ENCODE results near the gene CDKN2C.

Gene CDKN2C

DNA sequence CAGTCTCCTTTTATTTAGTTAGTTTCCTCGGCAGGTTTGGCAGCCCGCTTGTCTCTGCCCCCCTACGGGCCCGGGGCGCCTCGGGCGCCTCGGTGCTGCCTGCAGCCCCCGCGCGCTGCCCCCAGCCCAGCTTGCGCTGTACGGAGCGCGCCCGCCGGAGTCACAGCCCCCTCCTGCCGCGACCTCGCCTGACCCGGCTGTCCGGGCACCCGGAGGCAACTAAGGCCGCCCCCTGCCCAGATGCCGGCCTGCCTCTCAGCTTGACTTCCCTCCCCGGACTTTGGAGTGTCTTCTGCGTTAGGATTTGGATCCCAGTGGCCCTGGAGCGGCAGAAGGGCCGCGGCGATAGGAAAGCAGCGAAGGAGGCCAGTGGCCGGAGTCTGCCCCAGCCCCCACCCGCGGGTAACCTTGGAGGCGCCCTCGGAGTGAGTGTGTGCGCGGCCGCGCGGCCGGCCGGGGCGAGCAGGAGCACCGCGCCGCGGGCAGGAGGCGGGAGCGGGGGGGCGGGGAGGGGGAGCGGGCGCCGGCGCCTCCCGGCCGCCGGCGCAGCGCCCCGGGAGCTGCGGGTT, 7.6 kb downstream of the CDKN2C start (continued):
- no peak; the same call in 1 of the 2 replicates for TF ChIP-seq ZNF398 (tag by site-specific recombination; IDR thresholded peaks at IDR 0.05)
- TF ChIP-seq ZNF701 (tag by site-specific recombination; IDR thresholded peaks at IDR 0.05): no peak
- no peak for TF ChIP-seq ZNF514 (tag by site-specific recombination; IDR thresholded peaks at IDR 0.05)
- TF ChIP-seq ZNF610 (tag by site-specific recombination; IDR thresholded peaks at IDR 0.05; ENCODE audit: borderline replicate concordance): no peak
- TF ChIP-seq ZNF555 (tag by site-specific recombination; conservative IDR thresholded peaks at IDR 0.05): no peak
- TF ChIP-seq, protein P1, sequence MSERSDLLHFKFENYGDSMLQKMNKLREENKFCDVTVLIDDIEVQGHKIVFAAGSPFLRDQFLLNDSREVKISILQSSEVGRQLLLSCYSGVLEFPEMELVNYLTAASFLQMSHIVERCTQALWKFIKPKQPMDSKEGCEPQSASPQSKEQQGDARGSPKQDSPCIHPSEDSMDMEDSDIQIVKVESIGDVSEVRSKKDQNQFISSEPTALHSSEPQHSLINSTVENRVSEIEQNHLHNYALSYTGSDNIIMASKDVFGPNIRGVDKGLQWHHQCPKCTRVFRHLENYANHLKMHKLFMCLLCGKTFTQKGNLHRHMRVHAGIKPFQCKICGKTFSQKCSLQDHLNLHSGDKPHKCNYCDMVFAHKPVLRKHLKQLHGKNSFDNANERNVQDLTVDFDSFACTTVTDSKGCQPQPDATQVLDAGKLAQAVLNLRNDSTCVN (tag by site-specific recombination; optimal IDR thresholded peaks at IDR 0.05): peak; percentile 99
- TF ChIP-seq ZSCAN30 (tag by site-specific recombination; IDR thresholded peaks at IDR 0.05): peak; percentile 76
- no peak for TF ChIP-seq TRIM28 (IDR thresholded peaks at IDR 0.05; ENCODE audit: borderline replicate concordance, low read length)
- TF ChIP-seq ZNF132 (tag by site-specific recombination; IDR thresholded peaks at IDR 0.05; ENCODE audit: borderline replicate concordance): no peak
- peak; percentile 13; the same call in 1 of the 2 replicates for TF ChIP-seq SP3 (tag by site-specific recombination; IDR thresholded peaks at IDR 0.05)
- peak; percentile 52; the same call in 1 of the 2 replicates for TF ChIP-seq ZBTB7A (tag by site-specific recombination; IDR thresholded peaks at IDR 0.05; ENCODE audit: low read depth)
- TF ChIP-seq, protein P2, sequence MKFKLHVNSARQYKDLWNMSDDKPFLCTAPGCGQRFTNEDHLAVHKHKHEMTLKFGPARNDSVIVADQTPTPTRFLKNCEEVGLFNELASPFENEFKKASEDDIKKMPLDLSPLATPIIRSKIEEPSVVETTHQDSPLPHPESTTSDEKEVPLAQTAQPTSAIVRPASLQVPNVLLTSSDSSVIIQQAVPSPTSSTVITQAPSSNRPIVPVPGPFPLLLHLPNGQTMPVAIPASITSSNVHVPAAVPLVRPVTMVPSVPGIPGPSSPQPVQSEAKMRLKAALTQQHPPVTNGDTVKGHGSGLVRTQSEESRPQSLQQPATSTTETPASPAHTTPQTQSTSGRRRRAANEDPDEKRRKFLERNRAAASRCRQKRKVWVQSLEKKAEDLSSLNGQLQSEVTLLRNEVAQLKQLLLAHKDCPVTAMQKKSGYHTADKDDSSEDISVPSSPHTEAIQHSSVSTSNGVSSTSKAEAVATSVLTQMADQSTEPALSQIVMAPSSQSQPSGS (tag by site-specific recombination; IDR thresholded peaks at IDR 0.05; ENCODE audit: low read depth): no peak
- TF ChIP-seq ZFP3 (tag by site-specific recombination; IDR thresholded peaks at IDR 0.05; ENCODE audit: low read depth): no peak
- TF ChIP-seq ZBTB20 (tag by site-specific recombination; IDR thresholded peaks at IDR 0.05): no peak
- TF ChIP-seq ZNF621 (tag by site-specific recombination; IDR thresholded peaks at IDR 0.05): no peak
- TF ChIP-seq ZNF623 (tag by site-specific recombination; IDR thresholded peaks at IDR 0.05): no peak
- TF ChIP-seq ZNF239 (tag by site-specific recombination; IDR thresholded peaks at IDR 0.05): no peak
- no peak for TF ChIP-seq ZNF350 (tag by site-specific recombination; IDR thresholded peaks at IDR 0.05)
- no peak for TF ChIP-seq ZNF266 (tag by site-specific recombination; IDR thresholded peaks at IDR 0.05; ENCODE audit: low read depth)
- no peak for TF ChIP-seq ZNF777 (tag by site-specific recombination; IDR thresholded peaks at IDR 0.05; ENCODE audit: borderline replicate concordance)
- no peak for TF ChIP-seq GLI4 (tag by site-specific recombination; IDR thresholded peaks at IDR 0.05)
- TF ChIP-seq ZNF23 (tag by site-specific recombination; IDR thresholded peaks at IDR 0.05; ENCODE audit: borderline replicate concordance): no peak
- TF ChIP-seq ZFHX2 (tag by site-specific recombination; conservative IDR thresholded peaks at IDR 0.05): peak; percentile 15; the same call in 1 of the 2 replicates
- no peak for TF ChIP-seq ZNF837 (tag by site-specific recombination; IDR thresholded peaks at IDR 0.05)
- TF ChIP-seq, protein P3, sequence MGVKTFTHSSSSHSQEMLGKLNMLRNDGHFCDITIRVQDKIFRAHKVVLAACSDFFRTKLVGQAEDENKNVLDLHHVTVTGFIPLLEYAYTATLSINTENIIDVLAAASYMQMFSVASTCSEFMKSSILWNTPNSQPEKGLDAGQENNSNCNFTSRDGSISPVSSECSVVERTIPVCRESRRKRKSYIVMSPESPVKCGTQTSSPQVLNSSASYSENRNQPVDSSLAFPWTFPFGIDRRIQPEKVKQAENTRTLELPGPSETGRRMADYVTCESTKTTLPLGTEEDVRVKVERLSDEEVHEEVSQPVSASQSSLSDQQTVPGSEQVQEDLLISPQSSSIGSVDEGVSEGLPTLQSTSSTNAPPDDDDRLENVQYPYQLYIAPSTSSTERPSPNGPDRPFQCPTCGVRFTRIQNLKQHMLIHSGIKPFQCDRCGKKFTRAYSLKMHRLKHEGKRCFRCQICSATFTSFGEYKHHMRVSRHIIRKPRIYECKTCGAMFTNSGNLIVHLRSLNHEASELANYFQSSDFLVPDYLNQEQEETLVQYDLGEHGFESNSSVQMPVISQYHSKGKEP (tag by site-specific recombination; IDR thresholded peaks at IDR 0.05): no peak
- TF ChIP-seq, protein P4, sequence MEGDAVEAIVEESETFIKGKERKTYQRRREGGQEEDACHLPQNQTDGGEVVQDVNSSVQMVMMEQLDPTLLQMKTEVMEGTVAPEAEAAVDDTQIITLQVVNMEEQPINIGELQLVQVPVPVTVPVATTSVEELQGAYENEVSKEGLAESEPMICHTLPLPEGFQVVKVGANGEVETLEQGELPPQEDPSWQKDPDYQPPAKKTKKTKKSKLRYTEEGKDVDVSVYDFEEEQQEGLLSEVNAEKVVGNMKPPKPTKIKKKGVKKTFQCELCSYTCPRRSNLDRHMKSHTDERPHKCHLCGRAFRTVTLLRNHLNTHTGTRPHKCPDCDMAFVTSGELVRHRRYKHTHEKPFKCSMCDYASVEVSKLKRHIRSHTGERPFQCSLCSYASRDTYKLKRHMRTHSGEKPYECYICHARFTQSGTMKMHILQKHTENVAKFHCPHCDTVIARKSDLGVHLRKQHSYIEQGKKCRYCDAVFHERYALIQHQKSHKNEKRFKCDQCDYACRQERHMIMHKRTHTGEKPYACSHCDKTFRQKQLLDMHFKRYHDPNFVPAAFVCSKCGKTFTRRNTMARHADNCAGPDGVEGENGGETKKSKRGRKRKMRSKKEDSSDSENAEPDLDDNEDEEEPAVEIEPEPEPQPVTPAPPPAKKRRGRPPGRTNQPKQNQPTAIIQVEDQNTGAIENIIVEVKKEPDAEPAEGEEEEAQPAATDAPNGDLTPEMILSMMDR (tag by site-specific recombination; IDR thresholded peaks at IDR 0.05): no peak
- no peak for TF ChIP-seq ZFP69B (tag by site-specific recombination; IDR thresholded peaks at IDR 0.05)

All from HEK293 (cell line).